ENCODE measurements around the gene JARID2.

The JARID2 gene

DNA sequence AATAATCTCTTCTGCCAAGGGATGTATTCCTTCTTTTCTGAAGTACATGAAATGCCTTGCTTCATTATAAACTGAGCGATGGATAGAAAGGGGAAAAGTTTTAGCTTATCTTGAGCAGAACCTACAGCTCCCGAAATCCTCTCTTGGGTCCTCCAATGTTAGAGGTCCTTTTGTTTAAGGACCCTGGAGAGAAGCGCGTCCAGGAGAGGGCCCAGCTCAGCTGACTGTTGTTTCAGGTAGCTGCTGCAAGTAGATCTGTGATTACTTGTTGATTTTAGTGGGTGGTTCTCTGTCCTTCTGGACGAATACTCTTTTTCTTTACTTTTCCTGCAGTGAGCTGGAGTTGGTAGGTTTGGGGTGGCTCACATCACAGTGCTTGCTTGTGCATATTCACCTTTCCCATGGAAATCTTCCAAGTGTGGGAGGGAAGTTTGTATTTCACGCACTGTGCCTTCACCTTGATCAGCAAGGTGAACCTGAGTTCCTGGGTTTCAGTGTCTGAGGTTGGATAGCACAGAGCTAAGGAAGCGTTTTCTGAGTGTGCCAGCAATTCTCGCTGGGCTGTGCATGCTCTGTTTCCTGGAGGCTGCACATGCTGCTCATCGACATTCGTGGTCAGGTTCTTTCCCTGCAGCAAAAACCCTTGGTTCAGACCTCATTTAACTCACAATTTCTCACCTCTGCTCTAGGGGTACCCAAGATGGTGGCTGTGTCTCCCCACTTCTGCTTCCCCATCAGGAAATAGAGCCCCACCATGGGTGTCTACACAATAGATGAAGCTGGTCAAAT lies 176.3 kb downstream of the JARID2 start:
- DNase-seq (ENCODE audit: low spot score): no peak

DNA sequence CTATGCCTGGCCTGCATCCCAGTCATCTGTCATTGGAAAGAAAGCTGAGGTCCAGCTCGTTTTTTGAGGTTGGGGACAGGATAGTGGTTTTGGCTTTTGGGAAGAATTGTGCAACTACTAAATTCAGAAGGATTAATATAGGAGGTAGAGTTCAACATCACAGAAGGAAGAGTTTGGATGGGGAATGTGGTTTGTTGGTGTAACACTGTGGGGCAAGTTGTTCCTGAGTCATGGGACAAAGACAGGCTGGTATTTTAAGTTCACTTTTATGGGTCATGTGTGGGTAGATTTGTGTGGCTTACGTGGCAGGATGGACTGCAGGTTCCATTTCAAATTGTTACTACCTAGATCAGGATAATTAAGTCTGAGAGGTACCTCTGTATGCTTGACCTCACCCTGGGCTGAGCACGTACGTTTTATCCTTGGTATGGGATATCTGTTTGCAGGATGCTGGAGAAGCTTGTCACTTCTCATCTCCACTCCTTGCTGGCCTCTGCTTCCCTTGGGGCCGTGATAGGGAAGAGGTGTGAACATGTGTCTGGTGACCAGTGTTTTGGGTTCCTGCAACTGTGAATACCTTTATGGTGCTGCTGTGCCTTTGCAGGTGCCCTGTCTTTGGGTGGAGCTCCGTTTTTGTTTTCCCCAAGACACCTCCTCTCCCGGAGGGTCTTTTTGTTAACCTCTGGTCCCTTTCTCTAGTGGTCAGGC lies 177.6 kb downstream of the JARID2 start:
- no peak for DNase-seq (ENCODE audit: low spot score)

DNA sequence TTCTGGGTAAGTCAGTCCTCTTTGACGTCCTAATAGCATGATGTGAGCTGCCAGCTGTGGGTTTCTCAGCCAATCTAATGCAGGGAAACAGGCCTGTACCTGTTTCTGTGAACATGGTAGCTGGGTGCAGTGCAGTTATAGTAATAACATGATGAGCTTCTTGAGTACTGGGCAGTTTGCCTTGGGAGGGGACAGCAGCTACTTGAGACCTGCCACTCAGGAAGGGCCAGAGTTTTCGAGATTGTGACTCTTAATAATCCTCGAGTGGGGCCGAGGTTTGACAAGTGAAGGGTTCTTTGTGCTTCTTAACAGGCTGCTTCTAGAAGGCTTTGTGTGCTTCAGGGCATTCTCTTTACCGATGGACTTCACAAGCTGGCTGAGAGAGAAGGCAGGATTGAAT lies 180.1 kb downstream of the JARID2 start:
- DNase-seq (ENCODE audit: low spot score): no peak

DNA sequence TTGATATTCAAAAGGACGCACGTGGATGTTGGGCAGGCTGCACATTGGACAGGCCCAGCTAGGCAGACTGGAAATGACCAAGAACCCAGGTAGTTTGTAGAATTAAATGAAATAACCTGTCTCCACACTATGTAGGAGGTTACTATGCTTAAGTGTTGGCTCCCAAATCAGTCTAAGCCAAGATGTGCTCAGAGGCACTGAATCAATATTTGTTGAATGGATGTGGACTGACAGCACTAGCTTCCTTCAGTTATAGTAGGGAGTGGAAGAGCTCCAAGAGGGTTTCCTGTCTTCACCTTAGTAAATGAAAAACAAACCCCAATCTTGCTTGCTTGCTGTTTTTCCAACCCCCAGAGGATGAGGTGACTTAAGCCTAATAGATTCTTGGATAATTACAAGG lies 180.5 kb downstream of the JARID2 start:
- no peak for DNase-seq (ENCODE audit: low spot score)

DNA sequence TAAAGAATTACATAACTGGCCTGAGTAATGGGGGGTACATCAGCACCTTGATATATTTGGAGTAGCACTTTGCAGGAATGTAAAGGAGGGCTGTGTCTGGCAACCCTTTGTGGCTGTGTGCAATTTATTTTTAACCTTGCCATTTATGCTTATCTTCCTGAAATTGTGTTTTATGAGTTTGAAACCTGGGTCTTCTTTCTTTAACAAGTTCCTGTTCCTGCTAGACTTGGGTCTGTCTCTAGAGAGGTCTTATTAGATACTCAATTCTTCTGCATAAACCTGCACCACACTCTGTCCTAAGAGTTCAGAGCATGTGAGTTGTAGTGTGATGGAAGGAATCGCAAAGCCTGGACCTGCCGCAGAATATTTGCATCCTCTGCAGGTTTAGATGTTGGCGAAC lies 181.0 kb downstream of the JARID2 start:
- no peak for DNase-seq (ENCODE audit: low spot score)

DNA sequence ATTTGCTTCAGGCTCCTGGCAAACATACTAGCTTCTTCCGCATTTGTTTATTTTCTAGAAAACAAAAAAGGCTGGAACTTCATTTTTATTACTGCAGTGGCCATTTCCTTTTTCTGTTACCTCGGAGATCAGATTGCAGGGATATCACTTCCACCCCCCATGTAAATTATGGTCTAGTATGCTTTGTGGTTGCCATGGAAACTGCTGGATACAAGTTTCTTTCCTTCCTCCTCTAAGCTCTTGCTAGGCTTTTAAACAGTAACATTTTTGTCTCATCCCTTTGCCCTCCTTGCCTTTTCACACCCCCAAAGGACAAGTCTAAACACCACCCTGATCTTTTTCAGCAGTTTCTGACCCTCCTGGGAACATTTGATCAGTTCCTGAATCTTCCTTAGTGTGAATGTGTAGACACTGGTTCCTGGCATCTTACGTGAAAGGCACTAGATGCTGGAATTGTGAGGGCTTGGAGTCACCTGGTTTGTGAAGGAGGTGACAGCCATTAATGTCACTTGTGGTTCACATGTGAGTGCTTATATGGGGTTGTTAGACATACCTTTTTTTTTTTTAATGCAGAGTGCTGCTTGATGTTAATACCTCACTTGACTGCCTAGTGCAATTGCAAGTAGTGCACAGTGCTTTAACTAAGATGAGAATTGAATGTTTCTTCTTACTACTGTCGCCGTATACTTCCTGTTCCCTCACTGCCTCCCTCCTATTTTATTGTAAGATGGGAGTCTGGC lies 181.6 kb downstream of the JARID2 start:
- DNase-seq (ENCODE audit: low spot score): no peak

DNA sequence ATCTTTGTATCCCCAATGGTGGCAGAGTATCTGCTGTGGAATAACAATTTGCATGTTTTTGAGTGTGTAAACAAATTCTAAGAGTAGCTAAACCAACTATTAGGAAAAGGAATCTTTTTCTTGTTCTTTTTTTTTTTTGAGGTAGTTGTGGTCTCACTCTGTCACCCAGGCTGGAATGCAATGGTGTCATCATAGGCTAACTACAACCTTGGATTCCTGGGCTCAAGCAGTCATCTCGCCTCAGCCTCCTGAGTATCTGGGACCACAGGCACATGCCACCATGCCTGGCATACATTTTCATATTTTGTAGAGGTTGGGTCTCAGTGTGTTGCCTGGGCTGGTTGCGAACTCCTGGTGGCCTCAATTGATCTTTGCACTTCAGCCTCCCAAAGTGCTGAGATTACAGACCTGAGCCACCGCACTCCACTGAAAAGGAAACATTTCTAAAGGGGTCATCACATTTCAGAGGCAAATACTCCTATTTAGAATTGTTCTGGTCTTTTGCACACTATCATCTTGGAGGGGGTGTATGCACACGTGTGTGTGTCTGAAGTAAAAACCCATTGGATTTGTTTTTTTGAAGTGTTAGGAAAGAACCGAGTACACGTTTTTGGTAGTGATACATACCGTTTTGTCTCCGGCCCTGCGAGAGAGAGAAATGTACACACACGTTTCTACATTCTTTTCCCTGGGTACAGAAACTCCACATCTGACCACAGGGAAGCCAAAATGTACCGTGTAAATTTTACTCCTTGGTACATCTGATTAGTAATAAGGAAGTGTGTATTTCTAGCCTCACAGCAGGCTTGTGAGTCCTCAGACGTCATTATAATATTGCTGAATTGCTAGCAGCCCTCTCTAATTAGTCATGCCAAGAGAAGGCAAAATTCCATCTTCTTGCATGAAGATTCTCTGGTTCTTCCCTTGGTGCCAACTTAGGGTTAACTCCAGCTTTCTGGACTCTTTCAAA lies 183.6 kb downstream of the JARID2 start:
- DNase-seq (ENCODE audit: low spot score): no peak

DNA sequence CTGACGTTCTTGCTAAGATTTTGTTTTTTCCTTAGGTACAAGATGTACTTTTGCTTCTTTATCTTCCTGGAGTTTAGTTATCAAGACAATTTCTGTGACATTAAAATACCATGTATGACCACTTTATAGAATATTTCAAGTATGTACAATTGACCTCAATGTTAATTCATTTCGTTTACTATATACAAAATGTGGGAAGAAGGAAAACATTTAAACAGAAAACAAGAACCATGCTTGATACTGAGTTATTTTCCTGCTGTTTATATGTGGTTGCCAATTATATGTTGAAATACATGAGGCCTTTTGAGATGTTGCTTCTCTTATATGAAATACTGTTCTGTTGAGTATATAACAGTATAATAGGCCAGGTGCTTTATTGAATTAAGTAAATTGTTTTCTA lies 184.3 kb downstream of the JARID2 start:
- DNase-seq (ENCODE audit: low spot score): no peak

DNA sequence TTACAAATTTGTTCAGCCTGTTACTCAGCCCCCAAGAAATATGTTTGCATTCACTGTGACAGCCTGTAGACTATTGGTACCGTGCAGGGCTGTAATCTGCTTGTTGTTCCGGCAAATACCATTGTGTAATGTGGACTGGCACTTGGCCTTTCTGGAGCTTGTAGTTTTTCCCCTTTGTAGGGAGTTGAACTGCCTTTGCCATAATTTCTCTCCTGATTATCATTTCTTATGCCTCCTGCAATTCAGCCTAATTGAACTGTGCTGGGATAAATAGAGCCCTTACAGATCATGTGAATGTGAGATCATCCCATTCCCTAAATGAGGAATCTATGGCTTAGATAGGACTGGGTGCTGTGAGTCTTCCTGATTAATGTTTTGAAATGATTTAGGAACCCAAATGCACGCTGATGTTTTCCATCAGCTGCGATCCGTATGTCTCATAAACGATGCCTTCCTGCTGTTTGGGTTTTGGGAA lies 185.1 kb downstream of the JARID2 start:
- DNase-seq (ENCODE audit: low spot score): no peak

DNA sequence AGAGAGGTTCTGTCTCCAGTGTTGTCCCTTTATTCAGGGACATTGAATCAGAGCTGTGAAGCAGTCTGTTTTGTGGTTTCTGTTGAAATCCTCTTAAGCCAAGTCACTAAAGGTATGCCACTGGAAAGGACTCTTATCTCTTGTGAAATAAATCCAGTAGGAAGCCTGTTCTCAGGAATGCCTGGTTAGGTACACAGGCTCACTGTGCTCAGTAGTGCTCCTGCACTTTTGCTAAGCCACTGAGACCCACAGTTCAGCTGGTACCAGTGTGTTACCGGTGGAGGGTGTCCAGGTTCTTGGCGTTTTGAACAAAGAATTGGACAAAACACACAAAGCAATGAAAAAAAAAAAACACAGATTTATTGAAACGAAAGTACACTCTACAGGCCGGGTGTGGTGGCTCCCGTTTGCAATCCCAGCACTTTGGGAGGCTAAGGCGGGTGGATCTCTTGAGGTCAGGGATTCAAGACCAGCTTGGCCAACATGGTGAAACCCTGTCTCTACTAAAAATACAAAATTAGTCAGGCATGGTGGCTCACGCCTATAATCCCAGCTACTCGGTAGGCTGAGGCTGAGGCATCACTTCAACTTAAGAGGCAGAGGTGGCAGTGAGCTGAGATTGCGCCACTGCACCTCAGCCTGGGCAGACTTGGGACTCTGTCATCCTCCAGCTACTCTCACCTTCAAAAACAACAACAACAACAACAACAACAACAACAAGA lies 186.1 kb downstream of the JARID2 start:
- peak; percentile 15 for DNase-seq (ENCODE audit: low spot score)

DNA sequence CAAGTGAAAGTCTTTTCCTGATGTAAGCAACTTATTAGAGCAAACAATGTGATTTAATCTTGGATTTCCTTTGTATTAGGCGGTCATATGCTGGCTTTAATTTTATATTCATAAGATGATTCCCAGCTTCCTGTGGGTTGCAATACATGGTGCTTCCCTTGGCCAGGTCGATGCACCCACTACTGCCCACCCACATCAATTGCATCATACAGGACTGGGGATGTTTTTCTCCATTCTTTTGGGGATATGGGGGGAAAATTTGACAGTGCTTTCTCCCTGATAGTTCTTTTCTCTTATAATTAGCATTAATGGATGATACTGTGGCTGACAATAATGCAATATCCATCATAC lies 187.6 kb downstream of the JARID2 start:
- DNase-seq (ENCODE audit: low spot score): no peak

DNA sequence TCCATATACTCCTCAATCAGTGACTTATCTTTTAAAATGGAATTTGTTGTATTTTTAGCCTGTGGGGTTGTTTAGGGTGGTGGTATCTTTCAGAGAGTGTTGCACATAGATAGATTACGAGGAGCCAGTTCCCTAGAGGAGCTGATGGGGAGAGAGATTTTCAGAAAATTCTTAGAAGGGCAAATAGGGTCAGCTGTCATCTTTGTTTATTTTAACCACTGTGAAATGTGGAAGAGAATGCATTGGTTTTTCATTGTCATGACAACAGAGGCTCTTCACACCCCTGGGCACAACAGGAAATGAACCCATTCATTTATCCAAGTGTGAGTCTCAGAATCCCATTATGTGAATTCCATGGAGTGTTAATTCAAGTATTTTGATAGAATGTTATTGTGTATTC lies 188.4 kb downstream of the JARID2 start:
- DNase-seq (ENCODE audit: low spot score): no peak

DNA sequence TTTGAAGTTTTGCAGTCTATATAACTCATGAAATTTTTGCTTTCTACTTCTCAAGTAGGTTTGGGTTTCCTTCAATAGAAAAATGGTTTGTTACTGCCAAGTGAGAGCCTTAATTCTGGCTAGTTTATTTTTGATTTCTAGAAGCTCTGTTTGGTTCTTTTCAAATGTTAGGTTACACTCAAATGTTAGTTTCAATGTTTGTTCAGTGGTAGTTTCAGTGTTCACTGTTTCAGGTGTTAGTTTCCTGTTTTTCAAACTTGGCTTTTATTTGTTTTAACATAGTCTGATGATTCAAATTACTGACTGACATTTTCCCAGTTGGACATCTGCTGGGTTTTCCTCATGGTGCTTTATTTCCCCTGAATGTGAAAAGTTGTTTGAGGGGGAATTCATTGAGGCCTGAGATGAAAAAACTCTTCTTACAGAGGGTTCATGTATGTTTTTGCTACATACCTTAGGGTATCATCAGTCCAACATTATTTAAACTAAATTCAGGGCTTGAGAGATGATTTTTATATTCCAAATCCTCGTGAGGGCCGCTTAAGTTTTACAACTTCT lies 189.0 kb downstream of the JARID2 start:
- no peak for DNase-seq (ENCODE audit: low spot score)

DNA sequence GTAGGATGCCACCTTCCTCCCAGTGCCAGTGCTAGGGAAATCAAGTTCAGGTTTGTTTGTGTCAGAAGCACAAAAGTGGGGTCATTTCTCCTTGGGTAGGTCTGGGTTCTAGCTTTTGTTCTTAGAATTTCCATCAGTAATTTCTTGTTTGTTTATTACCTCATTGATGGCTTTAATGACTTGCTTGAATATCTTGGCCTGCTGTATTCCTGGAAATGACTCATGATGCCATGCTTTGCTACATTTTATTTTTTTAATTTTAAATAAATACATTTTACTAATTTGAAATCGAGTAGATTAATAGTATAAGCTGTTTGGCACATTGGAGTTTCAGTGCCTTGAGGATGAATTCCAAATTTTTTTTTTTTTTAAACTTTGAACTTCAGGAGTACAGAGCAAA lies 189.6 kb downstream of the JARID2 start:
- no peak for DNase-seq (ENCODE audit: low spot score)

DNA sequence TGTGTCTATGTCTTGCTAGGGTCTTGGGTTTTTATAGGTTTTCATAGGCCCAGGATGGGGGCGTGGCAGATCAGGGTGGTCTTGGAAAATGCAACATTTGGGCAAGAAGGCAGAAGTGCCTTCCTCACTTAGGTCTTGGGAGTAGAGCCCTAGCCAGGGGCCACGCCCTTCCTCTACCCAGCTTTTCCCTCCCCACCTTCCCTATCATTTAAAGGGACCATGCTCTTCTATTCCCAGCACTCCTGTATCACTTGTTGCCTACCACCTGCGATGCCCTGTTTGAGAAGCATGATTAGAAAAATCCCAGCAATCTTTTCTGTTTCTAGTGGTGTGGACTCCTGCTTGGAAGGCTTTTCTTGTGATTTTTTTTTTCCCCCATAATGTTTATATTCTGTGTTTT lies 190.6 kb downstream of the JARID2 start:
- DNase-seq (ENCODE audit: low spot score): no peak

DNA sequence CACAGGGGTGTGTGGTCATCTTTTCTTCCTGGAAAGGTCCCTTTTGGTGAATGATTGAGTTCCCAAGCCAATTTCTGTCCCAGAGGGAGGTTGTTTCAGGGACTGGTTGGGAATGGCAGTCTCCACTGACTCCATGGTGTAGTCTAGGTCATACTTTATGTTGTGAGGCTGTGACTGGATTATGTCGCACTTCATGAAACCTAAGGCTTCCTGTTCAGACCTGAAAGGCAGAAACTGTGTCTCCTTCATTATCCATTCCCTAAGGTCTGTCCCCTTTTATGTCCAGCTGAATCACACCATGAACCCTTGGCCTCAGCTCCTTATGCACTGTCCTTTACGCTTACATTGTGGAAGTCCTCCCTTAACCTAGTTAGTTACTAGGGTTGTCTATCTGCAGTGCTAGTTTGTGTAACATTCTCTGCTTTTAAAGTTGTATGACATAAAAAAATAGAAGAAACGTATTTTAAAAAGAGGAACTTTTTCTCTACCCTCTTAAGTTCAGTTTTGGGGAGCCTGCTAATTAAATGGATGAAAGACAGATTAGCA lies 191.3 kb downstream of the JARID2 start:
- no peak for DNase-seq (ENCODE audit: low spot score)

DNA sequence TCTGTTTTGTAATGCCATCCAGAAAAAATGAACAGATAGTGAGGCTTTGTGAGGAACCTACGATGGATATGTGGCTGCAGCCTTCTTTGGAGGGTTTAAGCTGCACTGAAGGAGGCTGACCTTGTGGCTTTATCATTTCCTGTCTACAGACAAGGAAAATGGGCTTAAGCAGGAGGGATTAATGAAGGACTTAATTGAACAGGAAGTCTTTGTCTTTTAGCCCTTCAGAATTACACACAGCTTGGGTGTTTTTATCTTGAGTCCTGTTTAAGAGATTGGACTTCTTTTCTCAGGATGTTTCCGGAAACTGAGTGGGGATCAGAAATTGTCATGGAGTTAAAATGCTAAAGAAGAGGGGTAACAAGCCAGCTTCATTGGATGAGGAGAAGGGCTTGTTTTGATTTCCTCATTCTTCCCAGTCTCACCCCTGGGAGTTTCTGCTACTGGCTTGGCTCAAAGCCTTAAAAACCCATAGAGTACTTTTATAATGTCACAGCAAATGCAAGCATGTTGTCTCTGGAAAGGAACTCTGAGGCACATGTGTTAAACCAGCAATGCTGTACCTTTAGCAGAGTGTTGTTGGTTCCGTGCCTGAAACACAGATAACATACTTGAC lies 193.6 kb downstream of the JARID2 start:
- no peak for DNase-seq (ENCODE audit: low spot score)

DNA sequence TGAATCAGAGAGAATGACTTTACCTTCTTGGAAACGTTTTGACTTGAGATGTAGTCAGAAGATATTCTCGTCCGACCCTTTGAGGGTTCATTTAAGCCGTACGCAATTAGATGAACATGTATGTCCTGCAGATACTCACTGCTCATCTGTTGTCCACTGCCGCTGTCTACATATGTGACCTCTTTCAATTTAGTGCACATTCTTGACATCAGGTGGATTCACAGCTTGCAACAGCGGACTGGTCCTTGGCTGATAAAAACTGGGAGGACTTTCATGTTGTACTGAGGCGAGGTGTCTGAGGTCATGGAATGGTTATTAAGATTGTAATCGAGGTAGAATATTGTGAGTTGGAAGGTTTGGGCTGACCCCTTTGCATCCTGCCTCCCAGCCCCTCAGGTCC lies 194.2 kb downstream of the JARID2 start:
- DNase-seq (ENCODE audit: low spot score): no peak

DNA sequence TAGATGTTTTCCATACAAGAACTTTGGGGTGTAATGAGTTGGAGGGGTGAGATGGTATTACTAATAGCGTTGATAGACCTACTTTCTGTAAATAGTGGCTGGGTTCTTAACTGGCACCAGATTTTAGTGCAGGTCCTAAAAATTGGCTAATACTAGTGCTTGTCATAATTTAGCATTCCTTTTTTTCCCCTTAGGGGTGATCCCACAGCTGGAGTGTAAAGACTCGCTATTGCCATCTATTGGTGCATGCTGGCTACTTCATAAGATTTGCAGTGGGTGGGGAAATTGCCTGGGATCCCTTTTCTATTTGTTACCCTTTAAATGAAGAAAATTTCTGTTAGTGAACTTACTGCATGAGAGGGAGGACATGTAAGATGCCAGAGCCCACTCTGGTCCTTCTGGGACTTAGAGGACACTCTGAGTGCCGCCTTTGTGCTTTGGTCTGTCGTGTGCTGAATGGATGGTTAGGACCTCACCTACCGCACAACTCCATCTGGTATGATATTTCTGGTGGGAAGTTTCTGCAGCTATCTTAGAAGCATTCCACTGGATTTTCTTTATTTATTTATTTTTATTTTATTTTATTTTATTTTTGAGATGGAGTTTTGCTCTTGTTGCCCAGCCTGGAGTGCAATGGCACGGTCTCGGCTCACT lies 195.5 kb downstream of the JARID2 start:
- peak; percentile 20 for DNase-seq (ENCODE audit: low spot score)

DNA sequence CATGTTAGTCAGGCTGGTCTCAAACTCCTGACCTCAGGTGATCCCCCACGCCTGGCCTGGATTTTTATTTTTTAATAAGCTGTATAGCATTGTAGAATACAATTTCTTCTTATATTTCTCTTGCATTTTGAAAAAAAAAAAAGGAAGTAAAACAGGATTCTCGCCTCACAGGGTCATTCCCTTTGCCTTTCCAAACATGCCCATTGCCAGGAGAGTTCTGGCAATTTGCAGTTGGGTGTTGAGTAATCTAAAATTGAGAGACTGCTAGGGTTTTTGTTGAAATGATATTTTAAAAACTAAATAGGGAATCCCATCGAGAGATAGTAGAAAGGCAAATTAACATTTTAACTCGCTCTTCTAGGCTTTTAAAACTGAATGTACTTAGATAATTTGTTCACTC lies 196.1 kb downstream of the JARID2 start:
- DNase-seq (ENCODE audit: low spot score): no peak
